ENCODE data around the gene KIF26B.

KIF26B gene

DNA sequence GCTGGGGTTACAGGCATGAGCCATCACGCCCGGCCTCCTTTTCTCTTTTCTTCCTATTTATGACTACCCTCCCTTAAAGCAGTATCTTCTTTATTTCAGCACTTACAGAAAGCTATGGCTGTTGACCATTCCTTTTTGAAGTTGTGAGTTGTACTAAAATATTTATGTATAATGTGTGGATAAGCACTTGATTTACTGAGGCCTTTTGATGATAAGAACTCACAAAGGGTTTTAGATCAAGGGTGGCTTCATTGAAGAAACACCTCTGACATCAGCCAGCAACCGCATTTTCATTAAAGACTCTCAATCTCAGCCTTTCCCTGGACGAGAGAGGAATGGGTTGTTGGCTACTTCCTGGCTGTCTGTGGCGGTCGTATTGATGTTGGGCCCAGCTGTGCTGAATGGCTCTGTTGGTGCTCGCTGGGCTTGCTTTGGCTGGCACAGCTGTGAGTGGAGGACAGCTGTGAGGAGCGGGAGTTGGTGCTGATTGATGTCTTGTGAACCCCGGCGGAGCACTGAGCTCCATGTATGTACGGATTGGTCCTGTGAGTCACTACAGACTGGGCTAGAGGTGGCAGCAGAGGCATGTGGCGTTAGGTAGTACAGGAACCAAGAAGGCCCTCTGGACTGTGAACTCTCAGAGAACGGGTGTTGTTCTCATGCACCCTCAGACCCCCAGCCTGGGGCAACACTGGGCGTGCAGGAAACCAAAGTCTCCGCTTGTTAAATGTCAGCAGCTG lies 208.8 kb downstream of the KIF26B start:
- no peak for DNase-seq

DNA sequence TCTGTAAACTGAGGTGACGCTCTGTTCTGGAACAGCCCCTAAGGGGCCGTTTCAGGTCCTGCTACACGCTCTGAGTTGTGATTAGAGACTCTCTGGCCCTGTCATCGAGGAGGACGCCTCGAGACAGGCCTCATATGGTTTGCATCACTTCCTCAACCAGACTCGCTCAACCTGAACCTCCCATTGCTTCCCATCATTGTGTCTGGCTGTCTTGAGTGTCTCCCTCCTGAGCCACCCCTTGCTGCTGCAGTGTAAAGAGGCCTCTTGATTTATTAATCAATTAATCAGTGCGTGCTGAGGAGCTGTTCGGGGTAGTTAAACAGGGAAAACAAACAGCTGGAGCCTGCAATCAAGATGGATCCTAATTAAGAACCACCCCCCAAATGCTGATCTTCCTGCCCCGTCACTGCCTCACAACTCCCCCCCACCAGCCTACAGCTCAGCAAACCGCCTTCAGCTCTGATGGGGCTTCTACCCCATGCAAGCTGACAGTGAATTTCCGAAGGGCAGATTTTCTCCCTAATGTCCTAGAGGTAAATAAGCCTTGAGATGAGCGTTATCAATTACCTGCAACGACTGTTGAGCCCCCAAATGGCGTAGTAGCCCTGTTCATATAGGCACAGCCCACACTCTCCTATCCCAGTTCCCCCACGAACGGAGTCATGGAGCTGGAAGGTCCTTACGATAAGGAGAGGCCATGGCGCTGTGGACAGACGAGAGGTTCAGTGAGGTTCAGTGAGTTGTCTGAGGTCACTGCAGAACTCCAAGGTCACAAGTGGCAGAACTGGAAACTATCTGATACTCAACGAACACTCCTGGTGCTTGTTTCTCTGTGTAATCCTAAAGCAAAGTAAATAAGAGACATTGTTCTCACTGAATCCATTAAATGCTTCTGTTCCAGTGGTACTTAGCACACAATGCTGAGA lies 210.6 kb downstream of the KIF26B start:
- DNase-seq, result no peak

DNA sequence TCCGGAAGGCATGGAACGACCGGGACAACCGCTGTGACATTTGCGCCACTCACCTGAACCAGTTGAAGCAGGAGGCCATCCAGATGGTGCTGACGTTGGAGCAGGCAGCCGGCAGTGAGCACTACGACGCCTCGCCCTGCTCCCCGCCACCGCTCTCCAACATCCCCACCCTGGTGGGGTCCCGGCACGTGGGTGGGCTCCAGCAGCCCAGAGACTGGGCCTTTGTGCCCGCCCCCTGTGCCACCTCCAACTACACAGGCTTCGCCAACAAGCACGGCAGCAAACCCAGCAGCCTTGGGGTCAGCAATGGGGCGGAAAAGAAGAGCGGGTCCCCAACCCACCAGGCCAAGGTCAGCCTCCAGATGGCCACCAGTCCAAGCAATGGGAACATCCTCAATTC lies 212.1 kb downstream of the KIF26B start:
- no peak for DNase-seq

DNA sequence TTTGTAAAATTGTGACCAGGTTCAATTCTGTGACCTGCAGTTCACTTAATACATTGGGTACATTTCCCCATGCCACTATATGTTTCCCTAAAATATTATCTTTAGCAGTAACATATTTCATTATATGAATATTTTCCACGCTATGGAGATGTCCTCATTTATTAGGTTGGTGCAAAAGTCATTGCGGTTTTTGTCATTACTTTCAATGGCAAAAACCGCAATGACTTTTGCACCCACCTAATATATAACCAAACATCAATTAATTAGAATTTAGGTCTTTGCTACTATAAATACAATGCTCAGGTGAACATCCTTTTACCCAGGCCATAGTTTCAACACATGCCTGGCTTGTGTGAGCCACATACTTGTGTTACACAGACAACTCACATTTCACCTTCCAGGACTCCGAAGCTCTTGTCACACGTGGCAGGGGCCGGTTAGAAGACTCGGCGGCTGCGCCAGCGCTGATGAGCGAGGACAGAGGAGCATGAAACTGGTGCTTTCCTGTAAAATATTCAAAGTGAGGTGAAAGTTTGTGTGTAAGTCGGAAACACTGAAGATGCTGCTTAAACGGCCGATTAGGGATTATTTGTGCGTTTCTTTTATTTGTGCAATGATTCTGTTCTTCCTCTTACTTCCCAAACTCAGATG lies 215.5 kb downstream of the KIF26B start:
- no peak for DNase-seq

DNA sequence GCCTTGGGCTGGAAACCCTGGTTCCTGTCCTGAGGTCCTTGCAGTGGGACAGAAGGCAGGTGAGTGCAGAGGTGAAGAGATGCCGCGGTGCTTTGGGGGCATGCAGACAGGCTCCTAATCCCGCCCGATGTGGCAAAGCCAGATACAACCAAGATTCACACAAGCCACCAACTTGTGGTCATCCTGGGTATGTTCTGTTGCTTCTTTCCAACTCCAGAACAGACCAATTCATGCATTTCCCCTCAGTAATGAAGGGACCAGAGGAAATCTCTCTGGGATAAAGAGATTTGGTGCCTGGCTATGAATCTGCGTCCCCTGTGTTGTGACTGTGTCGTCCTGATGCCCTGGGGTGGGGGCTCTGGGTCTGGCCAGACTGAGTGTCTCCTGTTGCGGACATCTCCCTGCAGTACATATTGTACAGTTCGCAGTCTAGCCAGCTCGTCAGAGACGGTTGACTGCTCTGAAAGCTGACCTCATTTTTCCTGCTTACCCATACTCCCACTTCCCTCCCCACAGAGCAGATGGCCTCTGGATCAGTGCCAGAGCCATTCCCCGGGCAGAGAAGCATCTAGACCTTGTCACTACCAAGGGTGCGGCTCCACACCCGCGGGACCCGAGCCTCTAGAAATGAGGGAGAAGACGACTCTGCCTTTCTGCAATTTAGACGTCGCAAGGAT lies 216.3 kb downstream of the KIF26B start:
- DNase-seq, result no peak

DNA sequence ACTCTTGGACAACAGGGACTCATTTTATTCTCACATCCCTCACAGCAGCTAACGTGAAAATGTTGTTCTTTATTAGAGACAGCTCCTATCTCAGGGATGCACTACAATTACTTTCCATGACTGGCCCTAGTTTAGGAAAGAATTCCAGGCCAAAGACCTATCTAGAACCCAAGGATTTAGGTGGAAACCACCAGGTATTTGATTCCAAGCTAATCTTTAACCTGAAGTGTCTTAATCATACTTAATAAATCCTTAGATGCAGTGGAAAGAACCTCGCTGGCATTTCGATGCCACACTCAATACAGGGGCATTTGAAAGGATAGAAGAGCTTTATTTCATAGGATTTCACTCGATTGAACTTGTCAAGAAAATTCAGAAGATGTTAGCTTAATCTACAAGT lies 218.3 kb downstream of the KIF26B start:
- no peak for DNase-seq

DNA sequence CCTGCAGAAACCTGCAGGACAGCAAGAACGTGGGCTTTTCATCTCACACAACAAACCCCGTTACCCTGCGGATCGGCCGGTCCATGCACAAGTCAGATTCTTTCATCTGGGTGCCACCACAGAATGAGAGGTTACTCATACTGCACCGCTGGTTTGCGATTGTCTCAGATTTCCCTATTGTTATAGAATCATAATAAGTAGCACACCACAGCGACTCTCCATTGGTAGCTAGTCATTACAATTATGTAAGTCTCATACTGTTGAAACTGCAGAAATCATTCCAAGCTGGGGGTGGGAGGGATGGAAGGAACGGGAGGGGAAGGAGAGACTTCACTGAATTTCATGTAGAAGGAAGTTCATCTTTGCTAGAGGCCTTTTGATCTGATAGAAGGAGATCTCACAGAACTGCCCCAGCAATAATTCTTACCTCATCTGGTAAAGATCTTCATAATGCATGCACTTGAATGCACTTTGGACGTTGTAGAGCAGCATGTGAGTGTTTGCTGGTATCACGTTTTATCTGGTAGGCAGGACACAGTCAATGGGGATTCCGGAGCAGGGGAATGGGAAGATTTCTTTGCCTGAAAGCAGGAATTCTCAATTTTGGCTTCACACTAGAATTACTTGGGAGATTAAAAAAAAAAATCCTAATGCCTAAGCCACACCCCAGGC lies 221.1 kb downstream of the KIF26B start:
- no peak for DNase-seq

DNA sequence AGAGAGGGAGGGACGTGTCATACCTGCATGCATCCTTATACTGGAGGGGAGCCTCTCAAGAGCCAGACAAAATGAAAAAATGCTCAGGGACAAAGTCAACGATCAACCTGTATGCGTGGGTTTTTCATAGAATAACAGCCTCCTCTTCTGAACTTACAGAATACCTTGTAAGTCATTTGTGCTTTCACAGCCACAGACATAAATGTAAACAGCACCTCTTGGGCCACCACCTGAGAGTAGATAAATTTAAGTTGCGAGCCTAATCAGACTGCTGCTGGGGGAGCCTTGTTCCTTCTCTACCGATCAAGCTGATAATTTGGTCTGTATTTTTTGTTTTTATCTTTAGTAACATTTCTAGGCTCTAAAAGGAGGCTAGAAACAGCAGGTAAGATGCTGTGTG lies 223.1 kb downstream of the KIF26B start:
- no peak for DNase-seq

DNA sequence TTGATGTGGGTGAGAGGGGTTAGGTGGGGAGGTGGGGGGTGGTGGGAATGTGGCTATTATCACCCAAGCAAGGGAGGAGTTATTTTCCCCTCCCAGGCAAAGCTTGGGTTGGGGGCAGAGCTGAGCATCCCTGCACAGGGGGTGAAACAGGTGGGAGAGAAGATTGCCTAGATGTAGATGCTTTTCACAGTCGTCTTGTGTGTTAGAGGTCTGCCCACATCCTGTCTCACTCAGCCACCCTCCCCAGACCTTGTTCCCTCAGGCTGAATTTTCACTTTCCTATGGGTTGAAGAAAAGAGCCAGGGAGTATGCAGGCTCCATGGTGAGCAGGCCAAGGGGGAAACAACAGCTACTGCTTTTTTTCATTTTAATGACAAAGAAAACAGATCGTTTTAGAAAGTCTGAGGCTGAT lies 223.5 kb downstream of the KIF26B start:
- no peak for DNase-seq

DNA sequence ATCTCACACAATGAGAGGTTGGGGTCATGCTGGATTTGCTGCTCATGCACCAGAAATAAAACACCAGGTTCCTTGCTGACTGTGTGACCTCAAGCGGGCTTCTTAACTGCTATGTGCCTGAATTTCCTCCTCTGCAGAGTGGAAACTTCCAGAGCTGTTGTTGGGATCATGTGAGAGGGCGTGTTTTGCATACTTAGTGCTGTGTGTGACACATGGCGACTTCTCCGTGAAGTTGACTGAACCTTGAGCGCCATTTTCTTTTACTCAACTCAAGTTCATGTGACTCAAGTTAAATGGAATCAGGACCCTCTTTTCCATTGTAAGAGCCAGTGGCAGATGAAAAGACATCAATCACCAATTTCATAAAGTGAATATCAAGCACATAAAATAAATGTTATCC lies 224.0 kb downstream of the KIF26B start:
- no peak for DNase-seq

DNA sequence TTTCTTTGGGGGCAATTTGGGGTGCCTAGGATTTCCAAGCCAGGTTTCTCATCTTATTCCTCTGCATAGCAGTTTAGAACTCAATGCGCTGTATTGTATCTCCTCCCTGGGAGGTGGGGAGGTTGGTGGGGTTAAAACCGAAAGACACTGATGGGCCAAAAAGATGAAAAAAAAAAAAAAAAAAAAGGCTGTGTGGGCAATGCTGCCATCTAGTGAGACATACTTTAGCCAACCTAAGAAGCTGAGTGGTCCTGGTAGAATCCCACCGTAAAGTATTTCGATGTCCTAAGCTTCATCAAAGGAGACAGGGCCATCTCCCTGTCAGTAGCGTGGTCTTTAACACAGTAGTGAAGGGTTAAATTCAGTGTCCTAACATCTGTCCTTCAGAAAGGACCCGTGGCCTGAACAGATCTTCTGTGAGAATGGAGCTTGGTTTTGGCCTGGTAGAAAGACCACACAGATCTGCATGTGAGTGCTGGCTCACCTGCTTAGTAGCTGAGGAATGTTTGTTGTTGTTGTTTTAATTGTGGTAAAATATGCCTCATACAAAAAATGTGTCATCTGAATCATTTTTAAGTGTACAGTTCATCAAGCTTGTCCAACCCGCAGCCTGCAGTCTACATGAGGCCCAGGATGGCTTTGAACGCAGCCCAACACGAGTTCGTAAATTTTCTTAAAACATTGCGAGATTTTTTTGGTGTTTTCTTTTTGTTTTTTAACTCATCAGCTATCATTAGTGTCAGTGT lies 226.2 kb downstream of the KIF26B start:
- no peak for DNase-seq

DNA sequence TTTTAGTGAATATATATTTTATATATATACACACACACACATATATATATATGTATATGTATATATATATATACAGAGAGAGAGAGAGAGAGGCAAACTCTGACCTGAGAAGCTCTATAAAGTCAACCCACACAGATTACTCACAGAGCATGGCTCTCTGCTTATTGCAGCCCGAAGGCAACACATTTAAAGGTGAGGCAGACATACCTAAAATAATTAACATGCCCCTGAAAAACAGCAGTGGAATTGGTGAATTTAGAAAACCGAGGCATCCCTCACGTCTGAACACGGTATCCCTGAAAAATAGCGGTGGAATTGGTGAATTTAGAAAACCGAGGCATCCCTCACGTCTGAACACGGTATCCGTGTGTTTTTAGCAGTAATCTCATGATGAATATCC lies 228.2 kb downstream of the KIF26B start:
- DNase-seq, result no peak

DNA sequence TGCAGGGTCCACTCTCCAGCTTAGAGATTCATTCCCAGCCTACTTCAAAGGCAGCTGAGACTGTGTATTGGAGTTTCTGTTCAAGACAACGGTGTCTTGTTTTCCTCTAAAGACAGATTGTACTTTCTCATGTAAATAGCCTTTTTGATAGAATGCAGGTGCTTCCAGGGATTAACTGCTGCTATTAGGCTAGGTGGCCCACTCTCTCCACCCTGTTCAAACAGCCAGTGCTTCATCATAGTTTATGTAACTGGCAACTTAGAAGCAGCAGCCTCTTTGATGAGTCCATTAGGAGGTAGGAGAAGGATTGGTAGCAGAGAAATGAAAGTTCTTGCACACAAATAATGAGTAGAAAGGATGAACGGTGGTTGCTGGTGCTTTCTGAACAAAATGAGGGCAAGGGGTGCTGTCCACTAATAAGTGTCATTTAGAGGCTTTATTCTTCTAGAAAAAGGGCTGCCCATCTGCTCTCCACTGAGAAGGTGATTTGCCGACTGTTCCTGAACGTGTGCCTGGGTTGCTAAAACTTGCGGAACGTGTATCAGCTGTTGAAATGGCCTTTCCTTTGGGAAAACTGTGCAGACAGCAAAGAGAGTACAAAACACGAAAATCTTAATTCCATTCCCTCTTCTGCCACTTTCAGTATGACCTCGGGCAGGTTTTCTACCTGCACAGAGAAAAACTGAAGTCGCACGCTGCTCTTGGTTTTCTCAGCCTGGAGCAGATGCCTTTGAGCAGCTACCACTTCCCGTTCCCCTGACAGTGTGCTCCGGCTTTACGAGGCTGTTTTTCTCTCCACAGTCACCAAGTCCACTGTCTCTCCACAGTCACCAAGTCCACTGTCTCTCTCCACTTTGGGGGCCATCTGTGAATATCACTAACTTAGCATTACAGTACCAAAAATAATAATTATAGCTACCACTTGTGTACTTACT lies 228.9 kb downstream of the KIF26B start:
- no peak for DNase-seq

DNA sequence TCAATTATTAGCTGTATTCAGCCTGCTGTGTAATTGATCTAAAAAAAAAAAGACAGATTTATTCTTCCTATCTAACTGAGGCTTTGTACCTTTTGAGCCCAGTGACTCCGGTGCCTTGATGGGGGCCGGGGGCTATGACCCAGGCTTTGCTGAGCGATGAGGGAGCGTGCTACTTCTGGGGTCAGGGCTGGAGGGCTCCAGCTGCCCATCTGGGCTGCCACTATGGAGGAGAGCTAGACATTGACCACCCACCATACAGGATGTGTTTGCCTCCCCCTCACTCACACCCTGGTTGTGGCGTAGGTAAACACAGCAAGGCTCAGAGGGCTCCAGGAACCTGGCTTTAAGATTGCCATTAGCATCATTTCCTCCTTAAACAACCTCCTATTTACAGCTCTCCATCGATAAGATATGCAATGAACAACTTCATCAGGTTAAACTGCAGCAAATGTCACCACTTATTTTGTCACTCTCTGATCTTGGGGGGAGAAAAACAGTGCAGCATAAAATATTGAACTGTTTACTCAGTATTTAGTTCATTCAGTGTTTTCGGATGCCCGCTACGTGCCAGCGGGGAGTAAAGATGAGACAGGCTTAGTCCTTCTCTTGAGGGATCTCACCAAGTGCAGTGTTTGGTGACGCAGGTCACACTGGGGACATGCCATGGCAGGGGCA lies 231.6 kb downstream of the KIF26B start:
- DNase-seq, result no peak

DNA sequence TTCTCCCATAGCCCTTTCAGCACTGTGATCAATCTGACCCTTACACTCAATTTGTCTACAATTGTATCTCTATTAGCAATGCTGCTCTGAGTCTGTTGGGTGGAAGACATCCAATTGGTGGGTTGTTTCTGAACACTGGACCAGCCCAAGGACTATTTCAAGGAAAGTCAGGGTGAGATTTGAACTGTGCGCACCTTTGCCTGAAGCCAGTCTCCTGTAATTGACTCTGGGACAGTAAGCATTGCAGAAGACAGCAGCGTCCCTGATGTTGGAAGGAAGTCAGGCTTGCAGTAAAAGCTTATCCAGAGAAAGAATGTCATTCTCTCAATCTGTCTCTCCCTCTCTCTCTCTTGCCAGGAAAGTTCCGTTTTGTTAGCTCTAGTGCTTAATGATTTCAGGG lies 233.9 kb downstream of the KIF26B start:
- no peak for DNase-seq

DNA sequence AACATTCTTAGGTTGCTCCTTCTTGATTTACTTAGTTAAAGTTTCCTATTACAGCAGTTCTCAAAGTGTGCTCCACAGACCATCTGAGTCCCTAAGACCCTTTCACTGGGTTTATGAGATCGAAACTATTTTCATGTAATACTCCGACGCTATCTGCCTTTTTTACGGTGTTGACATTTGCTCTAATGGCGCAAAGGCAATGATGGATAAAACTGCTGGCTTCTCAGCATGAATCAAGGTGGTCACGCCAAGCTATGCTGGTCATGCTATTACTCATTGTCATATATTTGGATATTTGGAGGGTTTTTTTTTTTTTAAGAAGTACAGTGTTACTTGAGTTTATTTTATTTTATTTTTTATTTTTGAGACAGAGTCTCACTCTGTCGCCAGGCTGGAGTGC lies 235.1 kb downstream of the KIF26B start:
- no peak for DNase-seq

DNA sequence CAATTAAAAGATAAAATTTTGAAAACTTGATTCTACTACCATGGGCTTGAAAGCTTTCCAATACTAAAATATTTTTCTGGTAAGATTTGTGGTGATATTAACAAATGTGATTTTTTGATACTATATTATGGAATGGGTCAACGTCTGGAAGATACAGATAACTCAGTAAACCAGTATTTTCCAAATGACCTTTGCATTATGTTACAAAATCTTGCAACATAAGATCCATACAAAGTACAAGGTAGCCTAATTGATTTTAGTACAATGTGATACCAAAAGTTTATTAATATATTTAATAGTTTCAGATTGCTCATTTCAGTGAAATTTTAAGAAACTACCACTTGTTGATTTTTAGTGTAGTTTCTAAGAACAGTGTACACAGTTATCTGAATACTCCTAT lies 236.2 kb downstream of the KIF26B start:
- no peak for DNase-seq

DNA sequence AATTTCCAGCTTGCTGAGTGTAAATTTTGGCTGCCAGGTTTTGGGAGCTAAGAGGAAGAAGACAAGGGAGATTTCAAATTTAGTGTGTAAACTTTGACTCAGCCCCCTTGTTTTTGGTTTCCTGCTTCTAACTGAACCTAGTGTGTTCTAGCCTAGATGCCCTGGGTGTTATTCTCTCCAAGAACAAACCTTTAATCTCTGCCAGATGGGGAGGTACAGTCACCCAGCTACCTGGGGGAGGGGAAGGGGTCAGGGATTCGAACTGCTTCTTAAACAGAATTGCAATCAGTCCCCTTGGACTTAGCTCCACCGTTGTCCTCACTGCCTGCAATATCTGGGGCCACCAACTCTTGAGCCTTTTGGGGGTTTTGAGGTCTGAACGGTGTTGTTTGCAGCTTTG lies 238.9 kb downstream of the KIF26B start:
- no peak for DNase-seq

DNA sequence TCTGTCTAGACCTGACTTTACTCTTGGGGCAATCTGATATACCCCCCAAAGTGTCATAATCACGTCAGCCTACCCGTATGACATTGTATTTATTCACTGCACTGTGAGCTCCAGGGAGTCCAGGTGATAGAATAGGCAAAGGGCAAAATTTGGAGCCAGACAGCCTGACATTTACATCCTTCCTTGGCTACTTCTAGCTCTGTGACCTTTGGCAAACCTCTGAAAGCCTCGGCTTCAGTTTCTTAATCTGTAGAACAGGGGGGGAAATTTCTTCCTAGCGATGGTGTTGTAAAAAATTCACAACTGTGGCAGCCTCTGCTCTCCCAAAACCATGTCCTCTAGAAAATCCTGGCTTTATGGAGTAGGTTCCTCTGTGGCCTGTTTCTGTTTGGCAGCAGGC lies 240.9 kb downstream of the KIF26B start:
- no peak for DNase-seq

DNA sequence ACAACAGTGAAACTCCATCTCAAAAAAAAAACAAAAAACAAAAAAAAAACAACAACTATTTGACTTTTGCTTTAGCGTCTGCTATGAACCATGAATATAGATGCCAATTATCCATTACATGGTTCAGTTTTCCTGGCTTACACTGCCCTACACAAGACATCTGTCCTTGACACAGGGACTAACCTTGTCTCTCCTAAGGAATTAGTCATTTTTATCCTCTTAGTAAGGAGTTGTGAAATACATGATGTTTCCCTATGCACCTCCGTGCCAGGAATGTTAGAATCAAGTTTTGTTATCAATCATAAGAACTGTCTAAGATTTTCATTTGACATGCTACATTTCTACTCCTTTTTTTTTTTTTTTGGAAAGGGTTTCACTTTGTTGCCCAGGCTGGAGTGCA lies 241.8 kb downstream of the KIF26B start:
- DNase-seq, result no peak
